Memory B cell (primary cell): ENCODE measurements around the gene MAPT.

Experiments used
- ATAC-seq: fragments of 150-1000 bp; cut with Tn5 transposase; 2 replicates; pipeline ENCODE4 v1.10.0; 2021; ENCODE audit warnings: low read depth, mild to moderate bottlenecking, moderate library complexity
- DNase-seq, 2 donors: peaks; one replicate each; pipeline ENCODE4 v3.0.0; 2022; ENCODE audit warnings: low spot score in 2 of 2
- H3K27ac Mint-ChIP-seq: one replicate; pipeline ENCODE4 v1.8.0; 2022; ENCODE audit warnings: mild to moderate bottlenecking, moderate library complexity, mixed read lengths
- H3K27me3 Mint-ChIP-seq: one replicate; pipeline ENCODE4 v1.8.0; 2022; ENCODE audit warnings: mixed read lengths
- H3K36me3 Mint-ChIP-seq: one replicate; pipeline ENCODE4 v1.8.0; 2022; ENCODE audit warnings: mild to moderate bottlenecking, mixed read lengths
- H3K4me1 Mint-ChIP-seq: one replicate; pipeline ENCODE4 v1.8.0; 2022; ENCODE audit warnings: mixed read lengths
- H3K4me3 Mint-ChIP-seq: one replicate; pipeline ENCODE4 v1.8.0; 2022; ENCODE audit warnings: mild to moderate bottlenecking, moderate library complexity, mixed read lengths
- H3K9me3 Mint-ChIP-seq: one replicate; pipeline ENCODE4 v1.8.0; 2022; ENCODE audit warnings: mixed read lengths

Gene MAPT

GRCh38 chr17:45965812-45966211 is 71.5 kb downstream of the MAPT start:
- no peak overlapping the region for H3K27ac Mint-ChIP-seq
- ATAC-seq (no peak), DNase-seq (no peak)
- H3K27me3 Mint-ChIP-seq, result peaks cover 16% of the 10 kb centered on the region
- peaks cover 2% of the 10 kb centered on the region for H3K36me3 Mint-ChIP-seq
- no peak overlapping the region for H3K4me3 Mint-ChIP-seq
- H3K9me3 Mint-ChIP-seq, result peaks cover 5% of the 10 kb centered on the region
- H3K4me1 Mint-ChIP-seq, result peaks cover 3% of the 10 kb centered on the region

- H3K4me3 Mint-ChIP-seq, result no peak overlapping the region
Observed at GRCh38 chr17:45966606-45967280, 72.4 kb downstream of the MAPT start.

GRCh38 chr17:45967378-45967777 is 73.0 kb downstream of the MAPT start:
- no peak for DNase-seq
- Mint-ChIP-seq H3K27ac (no peak overlapping the region), H3K9me3 (peaks cover 5% of the 10 kb centered on the region), H3K36me3 (peaks cover 3% of the 10 kb centered on the region), H3K4me1 (peaks cover 4% of the 10 kb centered on the region), H3K4me3 (no peak overlapping the region), H3K27me3 (peaks cover 16% of the 10 kb centered on the region)
- no peak for ATAC-seq

More at GRCh38 chr17:45966606-45967280, 72.4 kb downstream of the MAPT start:
- DNase-seq (no peak), ATAC-seq (no peak)
- peaks cover 5% of the 10 kb centered on the region for H3K9me3 Mint-ChIP-seq
- peaks cover 16% of the 10 kb centered on the region for H3K27me3 Mint-ChIP-seq
- H3K36me3 Mint-ChIP-seq, result peaks cover 2% of the 10 kb centered on the region
- no peak overlapping the region for H3K27ac Mint-ChIP-seq
- H3K4me1 Mint-ChIP-seq, result peaks cover 3% of the 10 kb centered on the region

- H3K27ac Mint-ChIP-seq, result no peak overlapping the region
- H3K4me3 Mint-ChIP-seq, result no peak overlapping the region
- ATAC-seq, result no peak
Observed at GRCh38 chr17:45968732-45969131, 74.4 kb downstream of the MAPT start.

DNA sequence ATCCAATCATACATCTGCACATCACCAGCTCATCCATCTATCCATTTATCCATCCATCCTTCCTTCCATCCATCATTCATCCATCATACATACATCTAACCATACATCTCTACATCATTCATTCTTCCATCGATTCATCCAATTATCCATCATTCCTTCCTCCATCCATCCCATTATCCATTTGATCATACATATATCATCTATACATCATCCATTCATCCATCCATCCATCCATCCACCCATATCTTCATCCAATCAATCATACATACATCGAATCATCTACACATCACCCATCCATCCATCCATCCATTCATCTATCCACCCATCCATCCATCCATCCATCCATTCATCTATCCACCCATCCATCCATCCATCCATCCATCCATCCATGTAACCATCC is 75.4 kb downstream of the MAPT start:
- H3K27ac Mint-ChIP-seq, result no peak overlapping the region
- DNase-seq (no peak), ATAC-seq (no peak)
- peaks cover 6% of the 10 kb centered on the region for H3K9me3 Mint-ChIP-seq
- peaks cover 4% of the 10 kb centered on the region for H3K36me3 Mint-ChIP-seq
- peaks cover 7% of the 10 kb centered on the region for H3K4me1 Mint-ChIP-seq
- no peak overlapping the region for H3K4me3 Mint-ChIP-seq
- peaks cover 14% of the 10 kb centered on the region for H3K27me3 Mint-ChIP-seq

More at GRCh38 chr17:45968732-45969131, 74.4 kb downstream of the MAPT start:
- Mint-ChIP-seq H3K27me3 (peaks cover 14% of the 10 kb centered on the region), H3K9me3 (peaks cover 6% of the 10 kb centered on the region), H3K4me1 (peaks cover 5% of the 10 kb centered on the region), H3K36me3 (peaks cover 4% of the 10 kb centered on the region)
- DNase-seq, result no peak

DNA sequence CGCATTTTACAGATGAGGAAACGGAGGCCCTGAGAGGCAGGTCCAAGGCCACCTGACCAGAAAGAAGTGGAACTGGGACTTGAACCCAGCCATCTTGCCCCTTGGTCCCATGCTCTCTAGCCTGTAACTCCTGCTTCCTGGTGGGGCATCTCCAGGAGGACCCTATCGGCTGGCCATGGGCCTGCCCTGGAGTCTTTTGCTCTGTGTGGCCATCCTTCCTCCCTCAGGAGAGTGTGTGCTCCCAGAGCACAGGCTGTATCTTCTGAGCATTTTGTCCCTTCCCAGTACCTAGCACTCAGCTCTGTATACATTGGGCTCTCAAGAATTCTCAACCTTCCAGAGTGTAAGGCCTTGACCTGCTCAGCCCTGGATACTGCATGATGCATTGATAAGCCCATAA is 76.3 kb downstream of the MAPT start:
- H3K27me3 Mint-ChIP-seq, result peaks cover 14% of the 10 kb centered on the region
- H3K4me3 Mint-ChIP-seq, result no peak overlapping the region
- H3K36me3 Mint-ChIP-seq, result peaks cover 4% of the 10 kb centered on the region
- H3K9me3 Mint-ChIP-seq, result peaks cover 6% of the 10 kb centered on the region
- H3K27ac Mint-ChIP-seq, result no peak overlapping the region
- no peak for ATAC-seq
- H3K4me1 Mint-ChIP-seq, result peaks cover 15% of the 10 kb centered on the region
- DNase-seq, result no peak

DNA sequence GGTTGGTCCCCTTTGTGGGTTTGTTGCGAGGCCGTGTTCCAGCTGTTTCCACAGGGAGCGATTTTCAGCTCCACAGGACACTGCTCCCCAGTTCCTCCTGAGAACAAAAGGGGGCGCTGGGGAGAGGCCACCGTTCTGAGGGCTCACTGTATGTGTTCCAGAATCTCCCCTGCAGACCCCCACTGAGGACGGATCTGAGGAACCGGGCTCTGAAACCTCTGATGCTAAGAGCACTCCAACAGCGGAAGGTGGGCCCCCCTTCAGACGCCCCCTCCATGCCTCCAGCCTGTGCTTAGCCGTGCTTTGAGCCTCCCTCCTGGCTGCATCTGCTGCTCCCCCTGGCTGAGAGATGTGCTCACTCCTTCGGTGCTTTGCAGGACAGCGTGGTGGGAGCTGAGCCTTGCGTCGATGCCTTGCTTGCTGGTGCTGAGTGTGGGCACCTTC is 77.4 kb downstream of the MAPT start:
- DNase-seq (no peak), ATAC-seq (no peak)
- Mint-ChIP-seq H3K4me3 (no peak overlapping the region), H3K9me3 (peaks cover 6% of the 10 kb centered on the region), H3K36me3 (peaks cover 4% of the 10 kb centered on the region), H3K27me3 (peaks cover 14% of the 10 kb centered on the region), H3K27ac (no peak overlapping the region), H3K4me1 (peaks cover 21% of the 10 kb centered on the region)

DNA sequence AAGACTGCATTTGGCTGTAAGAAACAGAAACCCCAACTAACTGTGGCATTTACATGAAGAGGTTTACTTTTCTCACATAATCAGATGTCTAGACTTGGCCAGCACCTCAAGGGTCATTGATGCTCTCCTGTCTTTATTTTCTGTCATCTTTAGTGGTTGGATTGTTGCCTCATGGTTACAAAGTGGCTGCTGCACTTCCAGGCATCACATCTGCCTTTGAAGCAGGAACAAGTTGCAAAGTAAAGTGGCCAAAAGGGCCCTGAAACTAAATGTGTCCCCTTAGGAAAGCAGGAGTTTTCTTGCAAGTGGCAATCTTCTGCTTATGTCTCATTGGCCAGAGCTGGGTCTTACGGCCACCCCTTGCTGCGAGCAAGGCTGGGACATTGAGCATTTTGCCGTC is 78.2 kb downstream of the MAPT start:
- Mint-ChIP-seq H3K4me1 (peaks cover 21% of the 10 kb centered on the region), H3K27me3 (peaks cover 10% of the 10 kb centered on the region), H3K27ac (no peak overlapping the region), H3K4me3 (no peak overlapping the region), H3K36me3 (peaks cover 4% of the 10 kb centered on the region), H3K9me3 (peaks cover 6% of the 10 kb centered on the region)
- no peak for ATAC-seq
- no peak for DNase-seq

DNA sequence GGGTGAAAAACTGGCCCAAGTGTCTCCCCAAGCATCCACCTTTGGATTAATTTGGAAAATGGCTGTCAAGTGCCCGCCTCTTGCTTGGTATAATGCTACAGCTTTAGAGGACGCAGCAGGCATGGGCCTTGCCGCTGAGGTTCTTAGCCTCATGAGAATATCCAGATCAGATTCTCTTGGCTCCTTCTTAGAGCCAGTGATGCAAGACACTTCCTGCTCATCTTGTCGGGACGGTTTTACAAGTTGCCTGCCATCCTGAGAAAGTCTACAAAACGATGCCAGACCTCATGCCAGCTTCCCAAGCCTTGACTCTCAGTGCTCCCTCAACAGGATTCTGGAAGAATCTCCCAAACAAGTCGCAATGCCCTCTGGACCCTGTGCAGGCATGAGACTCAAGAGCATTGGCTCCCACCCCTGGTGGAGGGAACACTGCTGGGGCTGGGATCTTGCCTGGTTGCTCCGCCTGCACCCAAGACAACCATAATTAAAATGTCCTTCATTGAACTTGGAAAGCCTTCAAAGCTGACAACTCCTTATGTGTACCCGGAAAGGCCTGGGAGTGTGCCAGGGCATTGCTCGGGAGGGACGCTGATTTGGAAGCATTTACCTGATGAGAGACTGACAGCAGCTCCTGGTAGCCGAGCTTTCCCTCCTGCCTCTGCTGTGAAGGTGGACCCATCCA is 78.9 kb downstream of the MAPT start:
- Mint-ChIP-seq H3K9me3 (peaks cover 6% of the 10 kb centered on the region), H3K4me3 (no peak overlapping the region), H3K4me1 (peaks cover 21% of the 10 kb centered on the region), H3K27me3 (peaks cover 8% of the 10 kb centered on the region), H3K27ac (no peak overlapping the region), H3K36me3 (peaks cover 4% of the 10 kb centered on the region)
- DNase-seq, result no peak
- ATAC-seq, result no peak

DNA sequence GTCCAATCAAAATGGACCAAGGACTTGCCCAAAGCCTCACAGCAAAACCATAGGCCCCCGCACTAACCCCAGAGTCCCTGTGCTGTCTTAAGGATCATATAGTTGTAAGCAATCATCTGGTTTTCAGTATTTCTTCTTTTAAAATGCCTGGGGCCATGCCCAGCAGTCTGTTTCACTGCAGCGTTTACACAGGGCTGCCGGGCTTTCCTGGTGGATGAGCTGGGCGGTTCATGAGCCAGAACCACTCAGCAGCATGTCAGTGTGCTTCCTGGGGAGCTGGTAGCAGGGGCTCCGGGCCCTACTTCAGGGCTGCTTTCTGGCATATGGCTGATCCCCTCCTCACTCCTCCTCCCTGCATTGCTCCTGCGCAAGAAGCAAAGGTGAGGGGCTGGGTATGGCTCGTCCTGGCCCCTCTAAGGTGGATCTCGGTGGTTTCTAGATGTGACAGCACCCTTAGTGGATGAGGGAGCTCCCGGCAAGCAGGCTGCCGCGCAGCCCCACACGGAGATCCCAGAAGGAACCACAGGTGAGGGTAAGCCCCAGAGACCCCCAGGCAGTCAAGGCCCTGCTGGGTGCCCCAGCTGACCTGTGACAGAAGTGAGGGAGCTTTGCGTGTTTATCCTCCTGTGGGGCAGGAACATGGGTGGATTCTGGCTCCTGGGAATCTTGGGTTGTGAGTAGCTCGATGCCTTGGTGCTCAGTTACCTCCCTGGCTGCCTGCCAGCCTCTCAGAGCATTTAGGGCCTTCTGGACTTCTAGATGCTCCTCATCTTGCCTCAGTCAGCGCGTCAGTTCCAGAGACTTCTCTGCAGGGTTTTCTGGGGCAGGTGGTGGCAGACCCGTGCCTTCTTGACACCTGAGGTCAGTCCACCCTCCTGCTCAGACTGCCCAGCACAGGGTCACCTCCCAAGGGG is 79.8 kb downstream of the MAPT start:
- Mint-ChIP-seq H3K4me3 (no peak overlapping the region), H3K4me1 (peaks cover 21% of the 10 kb centered on the region), H3K27ac (no peak overlapping the region), H3K36me3 (peaks cover 4% of the 10 kb centered on the region), H3K27me3 (peaks cover 8% of the 10 kb centered on the region), H3K9me3 (peaks cover 6% of the 10 kb centered on the region)
- DNase-seq (no peak), ATAC-seq (no peak)

DNA sequence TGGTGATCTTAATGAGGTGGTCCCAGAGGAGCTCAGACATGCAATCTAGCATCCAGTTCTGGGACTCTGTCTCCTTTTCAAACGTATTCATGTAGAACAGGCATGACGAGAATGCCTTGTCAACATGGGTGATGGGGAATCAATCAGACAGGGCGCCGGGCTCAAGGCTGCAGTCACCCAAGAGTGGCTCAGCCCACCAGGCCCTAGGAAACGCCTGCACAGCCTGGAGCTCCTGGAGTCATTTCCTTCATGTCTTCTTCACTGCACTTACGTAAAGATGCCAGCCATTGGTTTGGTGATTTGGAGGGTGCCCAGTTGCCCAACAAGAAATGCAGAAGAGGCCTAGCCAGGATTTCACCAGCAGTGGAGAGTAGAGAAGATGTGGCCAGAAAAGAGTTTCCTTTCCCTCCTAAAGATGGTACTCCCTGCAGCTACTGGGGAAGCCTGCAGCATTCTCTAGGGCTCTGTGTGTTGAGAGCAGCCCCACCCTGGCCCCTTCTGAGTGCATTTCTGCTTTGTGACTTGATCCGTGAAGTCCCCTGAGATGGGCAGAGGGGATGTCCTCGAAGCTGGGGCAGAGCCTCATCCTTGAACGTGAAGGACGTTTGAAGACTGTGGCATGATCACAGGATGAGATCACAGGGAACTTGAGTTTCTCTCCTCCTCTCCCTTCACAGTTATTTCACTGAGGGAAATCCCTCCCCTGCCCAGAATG is 80.7 kb downstream of the MAPT start:
- Mint-ChIP-seq H3K27ac (peak overlapping the region; percentile 87), H3K4me1 (peaks cover 18% of the 10 kb centered on the region), H3K9me3 (peaks cover 1% of the 10 kb centered on the region), H3K36me3 (peaks cover 2% of the 10 kb centered on the region), H3K27me3 (peaks cover 2% of the 10 kb centered on the region), H3K4me3 (peak overlapping the region; percentile 61)
- peak; percentile 97 for ATAC-seq
- peak; percentile 56 to 59 for DNase-seq

DNA sequence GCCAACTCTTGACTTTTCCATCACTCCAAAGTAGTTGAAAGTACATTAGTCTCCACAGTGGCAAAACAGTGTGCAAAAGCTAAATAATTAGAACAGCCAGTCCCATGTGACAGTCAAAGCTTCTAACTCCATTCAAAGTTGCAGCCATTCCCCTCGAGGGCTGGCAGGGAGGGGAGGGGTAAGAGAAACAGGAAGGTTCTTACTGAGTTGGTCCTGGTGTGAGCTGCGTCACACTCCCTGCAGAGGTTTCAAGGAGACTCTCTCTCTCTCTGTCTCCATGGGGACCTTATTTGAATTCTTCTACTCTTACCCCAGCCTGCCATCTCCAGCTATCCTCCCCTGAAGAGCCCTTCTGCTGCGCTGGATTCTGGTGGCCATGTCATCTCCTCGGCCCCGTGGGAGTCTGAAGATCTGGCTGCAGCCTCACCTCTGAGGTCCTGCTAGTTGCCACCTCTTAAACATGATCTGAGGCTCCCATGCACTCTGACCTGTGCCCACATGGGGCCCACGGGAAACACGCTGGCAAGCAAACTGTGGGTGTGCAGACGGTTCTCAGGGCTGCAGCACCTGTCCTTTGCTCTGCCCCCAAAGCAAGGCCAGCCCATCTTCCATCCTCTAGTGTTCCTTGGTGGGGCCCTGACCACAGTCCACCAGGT is 81.4 kb downstream of the MAPT start:
- Mint-ChIP-seq H3K36me3 (peaks cover 2% of the 10 kb centered on the region), H3K4me3 (peak overlapping the region; percentile 61), H3K4me1 (peaks cover 18% of the 10 kb centered on the region), H3K27me3 (no peaks in the 10 kb centered on the region), H3K27ac (peak overlapping the region; percentile 87), H3K9me3 (peaks cover 1% of the 10 kb centered on the region)
- DNase-seq, result peak in 1 of 2 donors; percentile 28
- peak; percentile 50 for ATAC-seq

DNA sequence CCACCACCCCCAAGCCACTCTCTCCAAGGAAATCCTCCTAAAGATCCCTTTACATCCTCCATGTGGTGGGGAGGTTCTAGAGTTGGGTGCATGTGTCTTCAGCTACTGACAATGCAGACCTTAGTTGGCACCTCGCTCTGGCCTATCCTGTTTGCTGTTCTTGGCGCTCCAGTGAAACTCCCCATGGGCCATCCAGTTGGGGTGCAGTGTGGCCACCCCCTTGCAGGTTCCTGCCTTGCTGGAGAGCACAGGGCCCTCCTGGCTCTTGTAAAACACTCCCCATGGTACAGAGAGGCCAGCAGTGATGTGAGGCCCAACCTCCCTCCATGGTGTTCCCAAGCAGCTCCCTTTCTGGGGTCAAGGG is 82.0 kb downstream of the MAPT start:
- ATAC-seq (no peak), DNase-seq (no peak)
- peak overlapping the region; percentile 87 for H3K27ac Mint-ChIP-seq
- H3K4me1 Mint-ChIP-seq, result peaks cover 18% of the 10 kb centered on the region
- H3K36me3 Mint-ChIP-seq, result peaks cover 2% of the 10 kb centered on the region
- peaks cover 1% of the 10 kb centered on the region for H3K9me3 Mint-ChIP-seq
- no peak overlapping the region for H3K4me3 Mint-ChIP-seq
- H3K27me3 Mint-ChIP-seq, result no peaks in the 10 kb centered on the region
